Stromal cell of bone marrow (primary cell): ENCODE data around the gene GMFB.

Experiments used
- DNase-seq: peaks from one replicate; pipeline ENCODE4 v3.0.0-alpha.2; 2012; ENCODE audit warnings: low read depth

Gene GMFB

DNA sequence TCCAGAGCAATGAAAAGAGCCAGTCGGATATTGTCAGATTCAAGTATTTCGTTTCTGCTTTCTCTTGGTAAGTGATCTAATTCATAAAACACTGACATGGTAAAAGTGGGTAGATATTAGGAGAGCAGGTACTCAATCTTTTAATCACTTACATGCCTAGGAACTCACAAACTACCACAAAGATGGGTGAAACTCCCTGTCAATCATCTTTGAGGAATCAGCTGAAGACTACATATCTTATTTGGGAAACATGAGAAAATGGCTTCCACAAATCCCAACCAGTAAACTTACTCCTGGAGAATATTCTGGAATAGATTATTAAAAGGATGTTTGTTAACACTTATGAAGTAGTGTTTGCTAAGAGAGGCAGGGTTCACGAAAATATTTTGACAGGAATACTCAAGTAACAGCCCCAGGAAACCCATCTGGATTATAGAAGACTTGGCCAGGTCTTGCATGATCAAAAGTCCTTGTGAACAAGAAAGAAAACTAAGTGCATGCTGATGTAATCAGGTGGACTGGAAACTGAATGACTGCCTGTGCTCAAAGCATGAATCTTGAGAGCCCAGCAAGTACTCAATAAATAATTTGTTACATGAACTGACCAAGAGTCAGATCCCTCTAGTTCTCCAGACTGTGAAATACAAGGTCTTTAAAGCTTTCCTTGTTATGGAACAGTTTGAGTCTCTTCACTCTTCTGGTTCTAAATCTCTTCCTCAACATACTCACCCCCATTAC lies 63.1 kb downstream of the GMFB start:
- no peak for DNase-seq

GRCh38 chr14:54425068-54425467 lies 63.7 kb downstream of the GMFB start:
- DNase-seq = no peak
